B cell (primary cell): ENCODE data around the gene KRT34. TPM values are rescaled to one million over a fixed set of nuclear protein-coding genes. Genes with fewer than 3 reads are reported as not detected.

ENCODE experiments used
- ATAC-seq: fragments of 200-7000 bp; cut with Tn5 transposase; one replicate; pipeline ENCODE4 v1.10.0; 2021; ENCODE audit warnings: low read depth, mild to moderate bottlenecking, moderate number of reproducible peaks, moderate library complexity
- CTCF ChIA-PET: fragments of 350-600 bp; sonication (Branson Sonifier 250); formaldehyde crosslinking; loops from one replicate; lab custom pipeline; 2021; ENCODE audit warnings: antibody characterized with exemption, inconsistent platforms; lab: Charles Lee
- POLR2A ChIA-PET: fragments of 350-600 bp; sonication (Branson Sonifier 250); formaldehyde crosslinking; loops from one replicate; lab custom pipeline; 2021; ENCODE audit warnings: antibody characterized with exemption; lab: Charles Lee
- DNase-seq: peaks from one replicate; pipeline ENCODE4 v3.0.0; 2013
- H2AFZ ChIP-seq: 2 replicates; pipeline ENCODE4 v1.6.1; 2012; ENCODE audit warnings: mild to moderate bottlenecking, low read depth, low read length; ENCODE audit not compliant: insufficient read depth, poor library complexity, severe bottlenecking
- H3K27ac ChIP-seq, 2 donors: 1 replicate in 1 of 2; 2 replicates in 1 of 2; pipeline ENCODE4 v1.5.1; 2012 to 2013; ENCODE audit warnings: low read length in 2 of 2, mild to moderate bottlenecking in 2 of 2, moderate library complexity in 1 of 2
- H3K27me3 ChIP-seq, 4 experiments: fragments of 200-600 bp in 1 of 4; sonication (generic) in 1 of 4; replicated peaks in 1 of 4; 1 replicate in 2 of 4; 2 replicates in 2 of 4; pipeline versions ENCODE4 v1.6.1 to v1.7.0; 2013 to 2016; ENCODE audit warnings: low read length in 3 of 4, mild to moderate bottlenecking in 2 of 4, mixed read lengths in 1 of 4, moderate library complexity in 1 of 4; ENCODE audit not compliant: insufficient read depth in 4 of 4, control insufficient read depth in 3 of 4; ENCODE audit errors: control extremely low read depth in 1 of 4
- H3K36me3 ChIP-seq, 2 experiments: replicated peaks in 1 of 2; 1 replicate in 1 of 2; 2 replicates in 1 of 2; pipeline versions ENCODE4 v1.6.1 to v1.7.1; 2013; ENCODE audit warnings: low read length in 1 of 2; ENCODE audit not compliant: insufficient read depth in 2 of 2, control insufficient read depth in 1 of 2; ENCODE audit errors: control extremely low read depth in 1 of 2, extremely low read depth in 1 of 2
- H3K4me1 ChIP-seq, 2 donors: fragments of 200-600 bp in 1 of 2; sonication (generic) in 1 of 2; 1 replicate in 1 of 2; 2 replicates in 1 of 2; pipeline versions ENCODE4 v1.5.1 to v1.6.1; 2013 to 2017; ENCODE audit warnings: low read length in 2 of 2; ENCODE audit not compliant: control insufficient read depth in 2 of 2, insufficient read depth in 2 of 2
- H3K4me2 ChIP-seq: replicated peaks from 2 replicates; pipeline ENCODE3; 2012; ENCODE audit warnings: mild to moderate bottlenecking, low read depth, low read length; ENCODE audit not compliant: poor library complexity, severe bottlenecking
- H3K4me3 ChIP-seq, 5 experiments: fragments of 200-600 bp in 1 of 5; sonication (generic) in 1 of 5; 1 replicate in 3 of 5; 2 replicates in 2 of 5; pipeline versions ENCODE4 v1.5.1 to v1.7.0; 2011 to 2016; ENCODE audit warnings: low read length in 4 of 5, mild to moderate bottlenecking in 4 of 5, low read depth in 2 of 5, control low read depth in 1 of 5, moderate library complexity in 1 of 5; ENCODE audit not compliant: insufficient read depth in 1 of 5; ENCODE audit errors: control extremely low read depth in 1 of 5, extremely low read depth in 1 of 5
- H3K79me2 ChIP-seq: fragments of 200-600 bp; sonication (generic); one replicate; pipeline ENCODE4 v1.6.0; 2016; ENCODE audit warnings: low read length; ENCODE audit not compliant: control insufficient read depth, insufficient read depth
- H3K9ac ChIP-seq: fragments of 200-600 bp; sonication (generic); 2 replicates; pipeline ENCODE4 v1.6.1; 2017; ENCODE audit warnings: mild to moderate bottlenecking, low read length, moderate library complexity
- H3K9me3 ChIP-seq, 3 donors: one replicate each; pipeline versions ENCODE4 v1.6.1 to v1.7.1; 2013; ENCODE audit warnings: low read length in 2 of 3; ENCODE audit not compliant: control insufficient read depth in 2 of 3, insufficient read depth in 1 of 3; ENCODE audit errors: control extremely low read depth in 1 of 3
- H4K20me1 ChIP-seq: 2 replicates; pipeline ENCODE4 v1.6.0; 2012; ENCODE audit warnings: mild to moderate bottlenecking, low read length; ENCODE audit not compliant: insufficient read depth, control insufficient read depth, poor library complexity, severe bottlenecking
- H3K27ac Mint-ChIP-seq: one replicate; pipeline ENCODE4 v1.8.0; 2021; ENCODE audit warnings: mixed read lengths
- H3K27me3 Mint-ChIP-seq: one replicate; pipeline ENCODE4 v1.8.0; 2021; ENCODE audit warnings: mixed read lengths
- H3K4me1 Mint-ChIP-seq: one replicate; pipeline ENCODE4 v1.8.0; 2021; ENCODE audit warnings: mixed read lengths
- H3K4me3 Mint-ChIP-seq: one replicate; pipeline ENCODE4 v1.8.0; 2021; ENCODE audit warnings: mixed read lengths
- H3K9me3 Mint-ChIP-seq: one replicate; pipeline ENCODE4 v1.8.0; 2022; ENCODE audit warnings: mixed read lengths; ENCODE audit not compliant: insufficient read depth
- EZH2 ChIP-seq: IDR thresholded peaks from 2 replicates; pipeline ENCODE4 v1.6.1; 2012; ENCODE audit warnings: borderline replicate concordance, low read depth, mild to moderate bottlenecking, moderate library complexity, low read length; ENCODE audit not compliant: insufficient read depth, poor library complexity, severe bottlenecking
- WGBS: methylation state at CpG from one replicate; pipeline ENCODE4 v1.1.5; 2013; ENCODE audit warnings: missing lambda C conversion rate; ENCODE audit not compliant: insufficient coverage; 5-methylcytosine and 5-hydroxymethylcytosine counted together
- intact Hi-C: fragments of 100-400 bp; cut with micrococcal nuclease; formaldehyde crosslinking; loops from one replicate; pipeline ENCODE4 v1.10.0; 2022
- polyA plus RNA-seq: library from polyadenylated mRNA; depleted of rRNA; stranded (reverse); fragments of >200 nt; gene quantifications from 2 replicates; pipeline ENCODE4 v1.2.3, GENCODE V29; 2012
- total RNA-seq, 2 donors: library from RNA; stranded (reverse); fragments of 120-200 nt in 1 of 2; gene quantifications; 1 replicate in 1 of 2; 2 replicates in 1 of 2; pipeline versions ENCODE4 v1.2.3 to v1.2.4, GENCODE V29; 2013 to 2022
- TF ChIP-seq, protein P1 (sequence below): fragments of 200-600 bp; IDR thresholded peaks from one replicate; pipeline ENCODE4 v1.8.0; 2022; ENCODE audit warnings: antibody characterized with exemption, mild to moderate bottlenecking

The KRT34 gene
- total and polyA plus RNA-seq, 2 donors (not counting 1 experiment from before 2014, with no cell fraction given): not detected

DNA sequence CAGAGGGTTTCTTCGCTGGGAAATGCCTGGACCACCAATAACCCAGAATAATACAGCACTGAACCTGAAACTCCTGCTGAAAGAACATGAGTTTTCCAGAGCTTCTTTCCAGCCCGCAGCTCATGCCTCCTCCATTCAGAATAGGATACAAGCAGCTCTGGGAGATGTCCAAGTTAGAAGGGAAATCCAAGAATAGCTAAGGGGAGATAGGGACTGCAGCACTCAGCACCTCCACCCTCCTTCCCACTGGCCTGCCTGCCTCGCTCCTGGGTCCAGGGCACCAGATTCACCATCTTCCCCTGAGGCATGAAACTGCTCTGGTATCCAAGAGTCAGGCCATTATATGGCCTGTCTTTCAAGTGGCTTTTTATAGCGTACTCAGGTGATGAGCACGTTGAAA lies 11.2 kb upstream of the KRT34 start:
- Histone ChIP-seq H3K27me3 (peaks cover 0 to 7% (median 1%) of the 10 kb centered on the region in 4 experiments), H3K79me2 (no peaks in the 10 kb centered on the region), H3K4me2 (no peak overlapping the region), H3K9ac (no peak overlapping the region), H3K4me1 (no peaks in the 10 kb centered on the region), H3K27ac (no peak overlapping the region), H2AFZ (no peak overlapping the region), H3K4me3 (no peak overlapping the region), H3K9me3 (no peaks in the 10 kb centered on the region), H3K36me3 (no peaks in the 10 kb centered on the region), H4K20me1 (no peaks in the 10 kb centered on the region)
- ATAC-seq (no peak), DNase-seq (no peak)
- intact Hi-C loops: no loop called here
- H3K9me3 Mint-ChIP-seq: peaks cover 2% of the 10 kb centered on the region
- H3K27ac Mint-ChIP-seq: no peak overlapping the region
- H3K4me1 Mint-ChIP-seq: no peaks in the 10 kb centered on the region
- peaks cover 56% of the 10 kb centered on the region for H3K27me3 Mint-ChIP-seq
- no peak overlapping the region for H3K4me3 Mint-ChIP-seq
- ChIA-PET POLR2A (no interaction called here), CTCF (no interaction called here)
- TF ChIP-seq, protein P1, sequence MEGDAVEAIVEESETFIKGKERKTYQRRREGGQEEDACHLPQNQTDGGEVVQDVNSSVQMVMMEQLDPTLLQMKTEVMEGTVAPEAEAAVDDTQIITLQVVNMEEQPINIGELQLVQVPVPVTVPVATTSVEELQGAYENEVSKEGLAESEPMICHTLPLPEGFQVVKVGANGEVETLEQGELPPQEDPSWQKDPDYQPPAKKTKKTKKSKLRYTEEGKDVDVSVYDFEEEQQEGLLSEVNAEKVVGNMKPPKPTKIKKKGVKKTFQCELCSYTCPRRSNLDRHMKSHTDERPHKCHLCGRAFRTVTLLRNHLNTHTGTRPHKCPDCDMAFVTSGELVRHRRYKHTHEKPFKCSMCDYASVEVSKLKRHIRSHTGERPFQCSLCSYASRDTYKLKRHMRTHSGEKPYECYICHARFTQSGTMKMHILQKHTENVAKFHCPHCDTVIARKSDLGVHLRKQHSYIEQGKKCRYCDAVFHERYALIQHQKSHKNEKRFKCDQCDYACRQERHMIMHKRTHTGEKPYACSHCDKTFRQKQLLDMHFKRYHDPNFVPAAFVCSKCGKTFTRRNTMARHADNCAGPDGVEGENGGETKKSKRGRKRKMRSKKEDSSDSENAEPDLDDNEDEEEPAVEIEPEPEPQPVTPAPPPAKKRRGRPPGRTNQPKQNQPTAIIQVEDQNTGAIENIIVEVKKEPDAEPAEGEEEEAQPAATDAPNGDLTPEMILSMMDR: no peak
- no peak for TF ChIP-seq EZH2
- WGBS: 86% methylated on average over 3 of the region's 5 CpGs

GRCh38 chr17:41392278-41392677 lies 10.2 kb upstream of the KRT34 start:
- Mint-ChIP-seq H3K4me1 (no peaks in the 10 kb centered on the region), H3K4me3 (no peak overlapping the region), H3K27ac (no peak overlapping the region), H3K9me3 (peaks cover 4% of the 10 kb centered on the region), H3K27me3 (peaks cover 53% of the 10 kb centered on the region)
- CTCF ChIA-PET: no interaction called here
- DNase-seq: no peak
- Histone ChIP-seq H3K27ac (no peak overlapping the region), H3K27me3 (peaks cover 0 to 10% (median 1%) of the 10 kb centered on the region in 4 experiments), H2AFZ (no peak overlapping the region), H3K79me2 (no peaks in the 10 kb centered on the region), H3K36me3 (no peaks in the 10 kb centered on the region), H3K4me1 (no peaks in the 10 kb centered on the region), H3K4me3 (no peak overlapping the region), H4K20me1 (no peaks in the 10 kb centered on the region), H3K4me2 (no peak overlapping the region), H3K9ac (no peak overlapping the region), H3K9me3 (peaks cover 0 to 5% (median 3%) of the 10 kb centered on the region in 3 donors)
- intact Hi-C loops: no loop called here
- POLR2A ChIA-PET: no interaction called here
- WGBS: no CpG with 5 or more reads among the region's 1 CpG
- no peak for TF ChIP-seq EZH2
- TF ChIP-seq, protein P1: no peak
- ATAC-seq: no peak
